DND-41 (cell line): ENCODE results near the gene EDC4.

Experiments used
- ATAC-seq: fragments of 200-7000 bp; cut with Tn5 transposase; 3 replicates; pipeline ENCODE4 v1.9.1; 2021; ENCODE audit warnings: low read depth; ENCODE audit not compliant: insufficient read depth
- DNase-seq: peaks from one replicate; pipeline ENCODE4 v3.0.0-alpha.2; 2020
- H2AFZ ChIP-seq: 2 replicates; pipeline ENCODE4 v1.6.0; 2012; ENCODE audit warnings: low read depth, low read length
- H3K27ac ChIP-seq: 2 replicates; pipeline ENCODE4 v1.5.1; 2012; ENCODE audit warnings: low read length, inconsistent platforms
- H3K27me3 ChIP-seq: fragments of 200-600 bp; sonication (generic); 2 replicates; pipeline ENCODE4 v1.6.0; 2012; ENCODE audit warnings: low read length, mild to moderate bottlenecking, inconsistent platforms; ENCODE audit not compliant: insufficient read depth, poor library complexity
- H3K36me3 ChIP-seq: 2 replicates; pipeline ENCODE4 v1.5.1; 2012; ENCODE audit warnings: low read length, inconsistent platforms; ENCODE audit not compliant: insufficient read depth
- H3K4me1 ChIP-seq: 2 replicates; pipeline ENCODE4 v1.5.1; 2012; ENCODE audit warnings: mild to moderate bottlenecking, low read length; ENCODE audit not compliant: insufficient read depth
- H3K4me2 ChIP-seq: 2 replicates; pipeline ENCODE4 v1.6.0; 2012; ENCODE audit warnings: mild to moderate bottlenecking, moderate library complexity, low read length, inconsistent platforms; ENCODE audit not compliant: insufficient read depth
- H3K4me3 ChIP-seq, 2 experiments: fragments of 200-600 bp in 1 of 2; shearing (Covaris generic) in 1 of 2; 2 replicates each; pipeline ENCODE4 v1.5.1; 2012 to 2016; ENCODE audit warnings: inconsistent platforms in 2 of 2, low read length in 2 of 2, mild to moderate bottlenecking in 2 of 2, low read depth in 1 of 2, moderate library complexity in 1 of 2
- H3K79me2 ChIP-seq: 2 replicates; pipeline ENCODE4 v1.6.0; 2012; ENCODE audit warnings: low read length, inconsistent platforms; ENCODE audit not compliant: insufficient read depth
- H3K9ac ChIP-seq: 2 replicates; pipeline ENCODE4 v1.6.0; 2012; ENCODE audit warnings: low read depth, mild to moderate bottlenecking, inconsistent platforms, low read length, moderate library complexity
- H3K9me3 ChIP-seq: 2 replicates; pipeline ENCODE4 v1.5.1; 2012; ENCODE audit warnings: low read length, moderate library complexity, mild to moderate bottlenecking, inconsistent platforms; ENCODE audit not compliant: insufficient read depth, severe bottlenecking
- H4K20me1 ChIP-seq: 2 replicates; pipeline ENCODE4 v1.6.0; 2012; ENCODE audit warnings: low read length; ENCODE audit not compliant: insufficient read depth
- CTCF ChIP-seq: IDR thresholded peaks from 2 replicates; pipeline ENCODE4 v1.5.1; 2012; ENCODE audit warnings: borderline replicate concordance, low read length, moderate library complexity, mild to moderate bottlenecking; ENCODE audit not compliant: poor library complexity, severe bottlenecking; ENCODE audit errors: extremely low read depth
- EZH2 ChIP-seq: IDR thresholded peaks from 3 replicates; pipeline ENCODE4 v1.6.1; 2012; ENCODE audit warnings: borderline replicate concordance, low read depth, mild to moderate bottlenecking, moderate library complexity, low read length, inconsistent platforms; ENCODE audit not compliant: severe bottlenecking

The EDC4 gene

GRCh38 chr16:67841816-67842508, 30.9 kb upstream of the EDC4 start, which contains the start of gene THAP11:
TSS of gene THAP11 (plus strand) at chr16:67842320. CDS start at chr16:67842555, 235 bp downstream.
- Histone ChIP-seq H3K9ac (peak within 1 kb of the TSS; percentile 62), H3K4me2 (peak within 1 kb of the TSS; percentile 92), H3K27me3 (no peaks in the 10 kb centered on the region), H3K79me2 (peaks cover 41% of the 10 kb centered on the region), H3K27ac (peak within 1 kb of the TSS; percentile 94), H3K4me3 (peak within 1 kb of the TSS; percentile 27 to 71), H4K20me1 (peaks cover 21% of the 10 kb centered on the region), H3K36me3 (peaks cover 17% of the 10 kb centered on the region), H3K9me3 (no peaks in the 10 kb centered on the region), H3K4me1 (peaks cover 46% of the 10 kb centered on the region), H2AFZ (peak within 1 kb of the TSS; percentile 89)
- DNase-seq (peak; percentile 96), ATAC-seq (peak; percentile 49)
- TF ChIP-seq EZH2 (no peak), CTCF (peak; percentile 95)

- TF ChIP-seq EZH2 = no peak
- TF ChIP-seq CTCF = peak; percentile 54
- peak; percentile 12 for ATAC-seq
- peak overlapping the region; percentile 92 for H3K4me2 ChIP-seq
- H3K9me3 ChIP-seq = no peaks in the 10 kb centered on the region
- H3K4me3 ChIP-seq = peak overlapping the region; percentile 27 to 71; a peak in 3 of 4 replicates
- peaks cover 49% of the 10 kb centered on the region for H3K79me2 ChIP-seq
- H3K9ac ChIP-seq = peak overlapping the region; percentile 62
- no peaks in the 10 kb centered on the region for H3K27me3 ChIP-seq
- H3K4me1 ChIP-seq = peaks cover 48% of the 10 kb centered on the region
- H3K27ac ChIP-seq = peak overlapping the region; percentile 94
- H4K20me1 ChIP-seq = peaks cover 28% of the 10 kb centered on the region
- H3K36me3 ChIP-seq = peaks cover 21% of the 10 kb centered on the region
- peak overlapping the region; percentile 89 for H2AFZ ChIP-seq
- peak; percentile 63 for DNase-seq
Measured at GRCh38 chr16:67842509-67843342, 30.1 kb upstream of the EDC4 start.

- peak overlapping the region; percentile 89 for H2AFZ ChIP-seq
- DNase-seq = peak; percentile 86
- peaks cover 34% of the 10 kb centered on the region for H4K20me1 ChIP-seq
Measured at GRCh38 chr16:67843343-67843765, 29.5 kb upstream of the EDC4 start.

More at GRCh38 chr16:67843343-67843765, 29.5 kb upstream of the EDC4 start:
- no peak for TF ChIP-seq EZH2
- TF ChIP-seq CTCF = no peak
- Histone ChIP-seq H3K4me3 (peak overlapping the region; percentile 27 to 71; a peak in 3 of 4 replicates), H3K79me2 (peaks cover 55% of the 10 kb centered on the region), H3K36me3 (peaks cover 21% of the 10 kb centered on the region), H3K27me3 (no peaks in the 10 kb centered on the region), H3K27ac (peak overlapping the region; percentile 94), H3K9ac (peak overlapping the region; percentile 62), H3K4me2 (peak overlapping the region; percentile 92), H3K9me3 (no peaks in the 10 kb centered on the region), H3K4me1 (peaks cover 55% of the 10 kb centered on the region)
- ATAC-seq = peak; percentile 44
